NCI-H1105 (cell line): ENCODE data around the gene HSPA9.

Source experiments
- DNase-seq: peaks from one replicate; lab custom pipeline; 2025; lab: John Stamatoyannopoulos, UW

HSPA9 gene

GRCh38 chr5:138595180-138595795, 20.1 kb upstream of the HSPA9 start:
- DNase-seq = no peak

DNA sequence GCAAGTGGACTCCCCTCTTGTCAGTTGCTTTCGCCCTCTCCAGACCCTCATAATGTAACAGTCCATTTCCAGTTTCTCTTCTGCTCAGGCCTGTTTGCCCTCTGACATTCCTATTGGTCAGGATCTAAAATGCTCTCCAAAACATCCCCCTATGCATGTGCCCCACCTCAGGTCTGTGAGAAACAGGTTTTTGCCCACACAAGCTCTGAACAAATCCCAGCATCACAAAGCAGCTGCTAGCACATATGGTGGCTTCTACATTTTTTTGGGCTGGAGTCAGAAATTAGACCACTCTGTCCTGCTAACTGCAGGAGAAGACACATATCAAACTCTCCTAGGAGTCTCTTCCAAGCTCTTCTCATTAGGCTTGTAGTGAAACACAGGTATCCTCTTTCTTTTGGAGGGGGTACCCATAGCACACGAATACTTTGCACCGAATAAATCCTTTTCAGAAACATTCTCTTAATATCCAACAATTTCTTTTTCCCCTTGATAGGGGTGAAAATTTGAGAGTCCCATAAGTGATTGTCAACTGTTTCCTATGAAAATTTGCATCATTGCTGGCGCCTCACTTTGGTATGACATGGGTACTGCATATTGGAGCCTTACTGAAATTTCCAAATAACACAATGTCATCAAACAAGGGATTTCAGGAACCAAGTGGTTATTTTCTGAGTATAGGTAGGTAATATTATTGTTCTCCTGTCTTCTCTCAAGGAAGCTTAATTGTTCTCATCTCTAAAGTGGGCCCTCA, 19.3 kb upstream of the HSPA9 start:
- no peak for DNase-seq

GRCh38 chr5:138588013-138588788, 13.0 kb upstream of the HSPA9 start:
- no peak for DNase-seq

DNA sequence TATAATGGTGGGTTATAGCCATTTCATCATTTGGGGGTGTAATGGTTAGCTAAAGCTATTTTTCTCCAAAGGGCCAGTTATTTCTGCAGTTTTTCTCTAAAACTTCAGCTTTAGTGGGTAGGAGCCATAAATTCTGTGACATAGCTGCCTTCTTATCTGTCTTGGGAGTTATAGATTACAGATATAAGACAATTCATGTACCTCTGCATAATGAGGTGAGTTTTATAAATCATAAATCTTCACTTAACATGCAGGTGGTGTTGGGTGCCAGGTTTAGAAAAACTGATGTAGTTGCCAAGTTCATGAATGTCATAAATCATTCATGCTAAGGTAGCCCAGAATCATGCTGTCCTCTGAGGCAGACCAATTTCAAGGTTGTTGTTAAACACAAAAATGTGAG, 10.0 kb upstream of the HSPA9 start:
- DNase-seq = no peak

DNA sequence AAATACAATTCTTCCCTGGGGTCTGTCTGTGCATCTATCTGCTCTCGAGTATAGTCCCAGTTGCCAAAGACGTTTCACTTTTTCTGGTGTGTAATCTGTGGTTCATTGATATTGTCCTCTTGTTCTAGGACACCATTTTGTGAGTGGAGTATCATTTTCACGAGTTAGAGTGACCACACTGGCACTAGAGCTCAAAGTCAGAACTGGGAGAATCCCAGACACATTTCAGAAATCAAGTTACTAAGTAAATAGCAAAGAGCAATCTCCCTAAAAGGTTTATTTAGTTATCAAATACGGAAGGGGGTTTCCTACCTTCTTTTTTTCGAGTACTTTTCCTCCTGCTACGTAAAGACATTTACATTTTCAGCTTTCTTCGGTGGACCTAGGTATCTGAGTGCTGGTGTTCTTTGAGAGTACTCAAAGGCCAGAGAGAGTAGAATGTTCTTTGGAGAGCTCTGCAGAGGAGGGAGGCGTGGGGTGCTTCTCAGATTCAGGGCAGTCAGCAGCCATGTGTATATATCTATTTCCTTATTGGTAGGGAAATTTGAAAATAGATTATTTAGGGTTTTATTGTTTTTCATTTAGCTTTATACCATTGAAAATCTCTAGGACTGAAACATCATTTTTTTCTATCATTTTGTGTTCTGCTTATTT, 8.9 kb upstream of the HSPA9 start:
- no peak for DNase-seq

DNA sequence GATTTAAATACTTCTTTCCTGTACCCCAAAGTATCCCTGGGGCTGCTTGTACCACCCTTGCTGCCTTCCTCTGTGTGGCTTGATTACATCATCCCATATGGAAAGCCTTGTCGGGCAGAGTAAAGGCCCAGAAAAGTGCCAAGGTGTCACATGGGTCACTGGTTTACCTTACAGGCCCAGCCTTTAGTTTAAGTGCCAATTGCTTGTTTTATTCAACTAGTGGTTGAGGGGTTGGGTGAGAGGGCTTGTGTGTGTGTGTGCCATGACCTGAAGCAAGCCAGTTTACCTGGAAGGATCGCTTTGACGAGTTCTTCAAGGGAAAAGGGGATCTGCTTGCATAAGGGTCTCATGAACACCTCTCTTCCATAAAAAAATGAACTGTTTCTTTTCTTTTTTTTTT, 7.8 kb upstream of the HSPA9 start:
- no peak for DNase-seq

- no peak for DNase-seq
These were observed 5.6 kb upstream of the HSPA9 start for GRCh38 chr5:138580777-138581176.

DNA sequence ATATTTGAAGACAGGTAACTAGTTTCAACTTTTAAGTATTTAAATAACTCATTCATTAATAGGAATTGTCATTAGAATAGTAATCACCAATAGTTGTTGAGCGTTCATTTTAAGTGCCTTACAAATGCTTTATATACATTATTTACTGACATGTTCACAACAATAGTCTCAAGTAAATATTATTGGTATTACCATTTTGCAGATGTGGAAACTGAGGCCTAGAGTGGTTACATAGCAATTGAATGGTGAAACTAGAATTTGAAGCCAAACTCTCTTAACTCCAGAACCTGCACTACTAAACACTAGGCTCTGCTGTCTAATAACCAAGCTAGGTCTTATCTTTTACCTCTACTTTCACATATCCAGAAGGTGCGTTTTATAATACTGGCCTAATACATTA, 4.8 kb upstream of the HSPA9 start:
- no peak for DNase-seq

GRCh38 chr5:138579517-138579863, 4.3 kb upstream of the HSPA9 start:
- DNase-seq = no peak

DNA sequence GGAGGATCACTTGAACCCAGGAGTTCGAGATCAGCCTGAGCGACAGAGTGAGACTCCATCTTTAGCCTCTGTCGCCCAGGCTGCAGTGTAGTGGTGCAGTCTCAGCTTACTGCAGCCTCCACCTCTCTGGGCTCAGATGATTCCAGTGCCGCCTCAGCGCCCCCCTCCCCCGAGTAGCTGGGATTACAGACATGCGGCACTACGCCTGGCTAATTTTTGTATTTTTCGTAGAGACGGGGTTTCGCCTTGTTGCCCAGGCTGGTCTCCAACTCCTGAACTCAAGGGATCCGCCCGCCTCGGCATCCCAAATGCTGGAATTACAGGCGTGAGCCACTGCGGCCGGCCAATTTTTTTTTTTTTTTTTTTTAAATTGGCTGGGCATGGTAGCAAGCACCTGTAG, 2.3 kb upstream of the HSPA9 start:
- no peak for DNase-seq

- no peak for DNase-seq
These were observed 432 bp downstream of the HSPA9 start for GRCh38 chr5:138574744-138575193.

DNA sequence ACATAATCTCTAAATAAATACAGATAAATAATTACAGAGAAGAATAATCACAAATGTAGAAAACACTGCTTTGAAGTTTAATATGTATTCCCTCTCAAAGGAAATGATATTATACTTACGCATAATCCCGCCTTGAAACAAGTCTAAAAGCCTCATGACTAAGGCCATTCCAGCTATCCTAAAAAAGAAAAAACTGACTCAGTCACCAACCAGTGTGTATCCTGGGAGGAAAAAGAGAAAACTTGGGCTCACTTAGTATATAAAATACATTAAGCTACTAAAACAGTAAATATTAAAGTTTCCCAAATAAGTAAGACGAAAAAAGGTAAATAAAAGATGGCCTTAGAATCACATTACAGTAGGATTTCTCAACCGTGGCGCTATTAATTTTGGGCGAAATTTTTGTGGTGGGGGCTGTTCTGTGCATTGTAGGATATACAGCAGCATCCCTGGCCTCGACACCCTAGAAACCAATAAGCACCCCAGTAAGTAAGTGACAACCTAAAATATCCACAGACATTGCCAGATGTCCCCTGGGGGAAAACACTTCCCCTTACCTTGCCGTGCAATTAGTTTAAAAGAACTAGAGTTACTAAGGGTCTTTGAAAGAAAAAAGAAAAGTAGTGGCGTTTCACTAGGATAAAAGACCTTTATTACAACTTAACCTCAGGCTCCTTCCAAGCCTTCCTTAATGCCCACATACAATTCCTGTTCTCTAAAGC, 1.1 kb downstream of the HSPA9 start:
- DNase-seq = no peak

- no peak for DNase-seq
These were observed 2.0 kb downstream of the HSPA9 start for GRCh38 chr5:138573223-138573622.

DNA sequence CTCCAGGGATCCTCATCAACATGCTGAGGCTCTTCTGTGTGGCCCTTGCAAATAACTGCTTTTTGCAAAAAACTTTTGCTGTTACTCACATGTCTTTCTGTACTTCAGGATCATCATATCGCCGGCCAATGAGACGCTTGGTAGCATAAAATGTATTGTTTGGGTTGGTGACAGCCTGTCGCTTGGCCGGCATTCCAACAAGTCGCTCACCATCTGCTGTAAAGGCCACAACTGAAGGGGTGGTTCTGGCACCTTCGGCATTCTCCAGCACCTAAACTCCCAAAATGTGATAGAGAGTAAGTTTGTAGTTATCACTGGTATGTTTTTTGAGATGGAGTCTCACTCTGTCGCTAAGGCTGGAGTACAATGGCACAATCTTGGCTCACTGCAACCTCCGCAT, 4.3 kb downstream of the HSPA9 start:
- DNase-seq = no peak

DNA sequence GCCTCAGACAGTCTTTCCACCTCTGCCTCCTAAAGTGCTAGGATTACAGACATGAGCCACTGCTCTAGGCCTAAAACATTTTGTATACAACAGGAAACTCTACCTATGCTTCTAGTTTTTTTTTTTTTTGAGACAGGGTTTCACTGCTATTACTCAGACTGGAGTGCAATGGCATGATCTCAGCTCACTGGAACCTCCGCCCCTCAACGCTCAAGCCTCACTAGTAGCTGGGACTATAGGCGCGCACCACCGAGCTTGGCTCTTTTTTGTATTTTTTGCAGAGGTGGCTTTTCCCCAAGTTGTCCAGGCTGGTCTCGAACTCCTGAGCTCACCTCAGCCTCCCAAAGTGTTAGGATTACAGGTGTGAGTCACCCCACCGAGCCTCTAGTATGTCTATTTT, 5.4 kb downstream of the HSPA9 start:
- DNase-seq = no peak

DNA sequence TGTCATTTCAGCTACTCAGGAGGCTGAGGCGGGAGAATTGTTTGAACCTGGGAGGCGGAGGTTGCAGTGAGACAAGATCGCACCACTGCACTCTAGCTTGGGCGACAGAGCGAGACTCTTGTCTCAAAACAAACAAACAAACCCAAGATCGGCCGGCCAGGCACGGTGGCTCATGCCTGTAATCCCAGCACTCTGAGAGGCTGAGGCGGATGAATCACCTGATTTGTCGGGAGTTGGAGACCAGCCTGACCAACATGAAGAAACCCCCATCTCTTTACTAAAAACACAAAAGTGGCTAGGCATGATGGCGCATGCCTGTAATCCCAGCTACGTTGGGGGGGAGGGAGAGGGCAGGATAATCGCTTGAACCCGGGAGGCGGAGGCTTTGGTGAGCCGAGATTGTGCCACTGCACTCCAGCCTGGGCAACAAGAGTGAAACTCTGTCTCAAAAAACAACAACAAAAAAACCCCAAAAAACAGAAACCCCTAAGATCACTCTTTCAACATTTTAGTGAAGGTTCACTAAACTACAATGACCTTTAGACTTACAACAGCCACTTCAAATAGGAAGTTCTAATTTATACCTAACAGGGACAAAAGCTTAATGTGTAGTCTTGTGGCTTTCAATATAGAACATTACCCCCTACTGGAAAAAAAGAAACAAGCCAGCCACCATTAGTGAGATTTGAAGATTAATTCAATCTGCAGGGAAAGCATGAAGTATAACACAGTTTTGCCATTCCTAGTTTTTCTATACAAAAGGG, 7.0 kb downstream of the HSPA9 start:
- no peak for DNase-seq

DNA sequence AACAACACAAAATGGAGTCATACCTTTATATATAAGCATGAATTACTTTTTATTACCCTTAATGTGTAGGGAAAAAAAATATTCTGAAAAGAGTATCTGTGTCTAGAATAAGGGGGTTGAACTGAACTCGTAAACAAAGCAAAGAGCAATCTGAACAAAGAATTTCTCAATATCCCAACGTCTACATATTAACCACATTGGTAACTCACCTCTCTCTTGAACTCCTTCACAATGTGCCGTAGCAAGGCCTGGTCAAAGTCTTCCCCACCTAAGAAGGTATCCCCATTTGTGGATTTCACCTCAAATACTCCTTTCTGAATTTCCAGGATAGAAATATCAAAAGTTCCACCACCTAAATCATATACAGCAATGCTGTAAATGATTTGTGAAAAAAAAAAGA, 8.4 kb downstream of the HSPA9 start:
- no peak for DNase-seq

DNA sequence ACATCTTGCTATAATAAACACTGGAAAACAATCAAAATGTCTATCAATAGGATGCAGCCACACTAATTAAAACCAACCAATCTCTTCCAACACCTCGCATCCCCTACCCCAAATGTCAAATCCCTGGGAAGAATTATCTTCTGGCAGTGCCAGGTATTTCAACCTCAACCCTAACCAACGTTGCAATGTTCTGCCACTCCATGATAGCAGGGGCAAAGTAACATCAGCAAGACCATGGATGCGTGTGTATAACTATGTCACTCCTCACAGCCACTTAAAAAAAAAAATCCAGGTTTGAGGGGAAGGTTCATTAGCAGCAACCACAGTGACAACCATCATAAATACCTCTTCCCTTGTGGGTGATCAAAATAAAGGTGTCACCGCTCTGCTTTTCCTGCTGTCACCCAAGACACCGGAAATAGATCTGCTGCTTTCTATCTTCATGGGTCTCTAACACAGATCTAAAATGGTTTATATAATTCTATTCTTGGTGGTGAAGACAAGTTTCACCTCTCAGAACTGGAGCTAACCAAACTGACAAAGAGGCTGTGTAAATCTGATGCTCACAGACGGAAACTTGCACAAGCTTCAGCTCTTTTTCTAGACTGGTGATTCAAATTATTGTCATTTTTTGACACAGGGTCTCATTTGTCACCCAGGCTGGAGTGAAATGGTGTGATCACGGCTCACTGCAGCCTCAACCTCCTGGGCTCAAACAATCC, 9.9 kb downstream of the HSPA9 start:
- no peak for DNase-seq

DNA sequence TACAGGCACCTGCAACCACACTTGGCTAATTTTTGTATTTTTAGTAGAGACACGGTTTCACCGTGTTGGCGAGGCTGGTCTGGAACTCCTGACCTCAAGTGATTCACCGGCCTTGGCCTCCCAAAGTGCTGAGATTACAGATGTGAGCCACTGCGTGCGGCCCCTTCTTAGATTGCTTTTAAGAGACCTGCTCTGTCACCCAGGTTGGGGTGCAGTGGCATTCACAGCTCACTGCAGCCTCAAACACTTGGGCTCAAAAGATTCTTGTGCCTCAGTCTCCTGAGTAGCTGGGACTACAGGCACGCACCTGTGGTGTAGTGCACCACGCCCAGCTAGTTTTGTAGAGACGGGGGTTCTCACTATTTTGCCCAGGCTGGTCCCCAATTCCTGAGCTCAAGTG, 11.0 kb downstream of the HSPA9 start:
- no peak for DNase-seq

DNA sequence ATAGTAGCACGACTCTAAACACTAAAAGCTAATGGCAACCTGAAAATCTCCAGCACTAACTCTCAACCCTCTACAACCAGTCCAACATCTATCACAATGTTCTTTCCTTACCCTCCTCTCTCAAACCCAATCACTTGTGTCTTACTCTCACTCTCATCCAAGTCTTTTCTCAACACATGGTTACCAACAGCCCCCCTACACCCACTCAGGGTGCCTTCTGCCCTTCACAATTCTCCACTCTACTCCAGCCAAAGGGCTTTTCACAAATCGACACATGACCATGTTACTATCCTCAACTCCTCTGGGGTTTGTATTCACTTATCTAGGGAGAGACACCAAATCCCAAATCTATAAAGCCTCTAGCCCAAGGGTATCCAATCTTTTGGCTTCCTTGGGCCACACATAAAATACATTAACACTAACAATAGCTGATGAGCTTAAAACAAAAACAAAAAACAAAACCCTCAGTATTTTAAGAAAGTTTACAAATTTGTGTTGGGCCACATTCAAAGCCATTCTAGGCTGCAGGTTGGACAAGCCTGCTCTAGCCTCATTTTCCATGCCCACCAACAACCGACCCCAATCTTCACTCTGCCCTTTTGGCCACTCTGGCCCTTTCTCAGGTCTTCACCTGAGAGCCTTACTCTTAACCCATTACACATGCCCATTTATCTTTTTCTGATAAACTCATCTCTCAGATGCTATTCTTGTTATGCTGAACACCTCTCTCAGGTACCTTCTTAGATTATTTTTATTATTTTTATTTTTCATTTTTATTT, 11.7 kb downstream of the HSPA9 start:
- DNase-seq = no peak
